Esophagus muscularis mucosa (tissue), 4 donors: ENCODE data around the gene KLK13. TPM values are rescaled to one million over a fixed set of nuclear protein-coding genes. Genes with fewer than 3 reads are reported as not detected.

Source experiments
- DNase-seq: peaks from one replicate; pipeline ENCODE4 v3.0.0-alpha.2; 2017; ENCODE audit errors: extremely low spot score
- H3K27ac ChIP-seq, 4 donors: fragments of 200-600 bp; sonication (generic); replicated peaks in 1 of 4; 1 replicate in 3 of 4; 2 replicates in 1 of 4; pipeline ENCODE4 v1.5.1; 2016 to 2019; ENCODE audit warnings: mild to moderate bottlenecking in 1 of 4
- H3K27me3 ChIP-seq, 4 donors: fragments of 200-600 bp; sonication (generic); one replicate each; pipeline versions ENCODE4 v1.5.1 to v1.6.0; 2016 to 2019
- H3K36me3 ChIP-seq, 4 donors: fragments of 200-600 bp; sonication (generic); one replicate each; pipeline ENCODE4 v1.5.1; 2016 to 2019
- H3K4me1 ChIP-seq, 4 donors: fragments of 200-600 bp; sonication (generic); one replicate each; pipeline ENCODE4 v1.5.1; 2016 to 2019
- H3K4me3 ChIP-seq, 4 donors: fragments of 200-600 bp; sonication (generic); 1 replicate in 2 of 4; 2 replicates in 2 of 4; pipeline ENCODE4 v1.5.1; 2016 to 2019; ENCODE audit warnings: mild to moderate bottlenecking in 4 of 4, moderate library complexity in 1 of 4
- H3K9me3 ChIP-seq, 4 donors: fragments of 200-600 bp; sonication (generic); 1 replicate in 3 of 4; 2 replicates in 1 of 4; pipeline ENCODE4 v1.5.1; 2016 to 2019
- CTCF ChIP-seq, 3 experiments: fragments of 200-600 bp in 2 of 3; fragments of 450-650 bp in 1 of 3; sonication (generic) in 2 of 3; IDR thresholded peaks; one replicate each; pipeline ENCODE4 v1.5.1; 2017 to 2019; ENCODE audit warnings: antibody characterized with exemption in 3 of 3, mild to moderate bottlenecking in 2 of 3, moderate library complexity in 1 of 3
- EP300 ChIP-seq: sonication (generic); formaldehyde crosslinking; IDR thresholded peaks from one replicate; pipeline ENCODE4 v1.6.1; 2017; ENCODE audit warnings: antibody characterized with exemption
- POLR2A ChIP-seq: fragments of 450-650 bp; IDR thresholded peaks from one replicate; pipeline ENCODE4 v1.6.1; 2017; ENCODE audit warnings: antibody characterized with exemption, moderate library complexity, mild to moderate bottlenecking, low read depth
- POLR2AphosphoS5 ChIP-seq, 2 donors: sonication (generic); formaldehyde crosslinking; IDR thresholded peaks; one replicate each; pipeline ENCODE4 v1.6.1; 2017; ENCODE audit warnings: antibody characterized with exemption in 2 of 2
- WGBS: methylation state at CpG from one replicate; pipeline ENCODE4 v1.1.5; 2018; 5-methylcytosine and 5-hydroxymethylcytosine counted together
- intact Hi-C: fragments of 100-400 bp; cut with DNase I; formaldehyde crosslinking; loops from one replicate; pipeline ENCODE4 v1.15.1; 2023
- total RNA-seq, 4 donors: library from RNA; depleted of rRNA; stranded (reverse); fragments of >200 nt; gene quantifications; one replicate each; pipeline versions ENCODE4 v1.1.0 to v1.2.1, GENCODE V29; 2016

Gene KLK13
- not detected for total RNA-seq

- peaks cover 4 to 11% (median 8%) of the 10 kb centered on the region in 4 donors for H3K4me1 ChIP-seq
- no peaks in the 10 kb centered on the region for H3K36me3 ChIP-seq
- peak within 1 kb of the TSS; percentile 3 to 29 (median 17) for H3K4me3 ChIP-seq
- no peak for DNase-seq
- no peak within 1 kb of the TSS for H3K27ac ChIP-seq
- H3K27me3 ChIP-seq: peaks cover 0 to 68% (median 11%) of the 10 kb centered on the region in 4 donors
- intact Hi-C loops: no loop called here
- no peaks in the 10 kb centered on the region for H3K9me3 ChIP-seq
- 20% methylated on average over 22 of the region's 38 CpGs for WGBS
- TF ChIP-seq POLR2A (no peak), EP300 (no peak), CTCF (IDR thresholded peaks at IDR 0.05) (no peak), POLR2AphosphoS5 (IDR thresholded peaks at IDR 0.05) (no peak)
Observed at GRCh38 chr19:51064534-51065220, at the start of gene KLK13. KLK13 (minus strand) TSS chr19:51065092; CDS start chr19:51065067, 25 bp downstream.

GRCh38 chr19:51114087-51114729 is 49.3 kb upstream of the KLK13 start:
- intact Hi-C loops: no loop called here
- H3K27me3 ChIP-seq: peaks cover 0 to 42% (median 0%) of the 10 kb centered on the region in 4 donors
- H3K36me3 ChIP-seq: no peaks in the 10 kb centered on the region
- H3K27ac ChIP-seq: no peak overlapping the region
- DNase-seq: no peak
- no peak for TF ChIP-seq CTCF (IDR thresholded peaks at IDR 0.05)
- no peak for TF ChIP-seq POLR2A
- no peak for TF ChIP-seq POLR2AphosphoS5 (IDR thresholded peaks at IDR 0.05)
- TF ChIP-seq EP300: no peak
- H3K9me3 ChIP-seq: no peaks in the 10 kb centered on the region
- 73% methylated on average over 6 of the region's 6 CpGs for WGBS
- no peak overlapping the region for H3K4me3 ChIP-seq
- no peaks in the 10 kb centered on the region for H3K4me1 ChIP-seq

DNA sequence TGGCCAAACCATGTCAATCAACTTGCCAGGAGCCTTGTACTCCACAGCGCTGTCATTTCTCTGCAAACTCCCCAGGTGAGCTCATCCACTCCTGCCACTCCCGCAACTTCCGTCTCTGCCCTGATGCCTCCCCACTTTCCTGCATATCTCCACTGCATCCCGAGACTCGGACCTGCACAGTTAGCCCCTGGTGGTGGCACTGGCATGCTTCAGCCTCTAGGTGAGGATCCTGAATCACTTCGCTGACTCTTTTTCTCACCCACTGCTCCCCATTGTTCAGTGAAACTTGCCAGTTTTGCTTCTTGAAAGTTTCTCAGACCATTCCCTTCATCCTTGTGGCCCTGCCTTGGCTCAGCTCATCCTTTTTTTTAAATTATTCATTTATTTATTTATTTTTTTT is 46.7 kb upstream of the KLK13 start:
- intact Hi-C loops: no loop called here
- Histone ChIP-seq H3K4me1 (peaks cover 13 to 19% (median 18%) of the 10 kb centered on the region in 4 donors), H3K4me3 (no peak overlapping the region), H3K27ac (no peak overlapping the region), H3K27me3 (peaks cover 0 to 27% (median 0%) of the 10 kb centered on the region in 4 donors), H3K36me3 (no peaks in the 10 kb centered on the region), H3K9me3 (no peaks in the 10 kb centered on the region)
- DNase-seq: no peak
- TF ChIP-seq POLR2AphosphoS5 (IDR thresholded peaks at IDR 0.05) (no peak), CTCF (IDR thresholded peaks at IDR 0.05) (no peak), POLR2A (no peak), EP300 (no peak)
- WGBS: 55% methylated on average over 6 of the region's 6 CpGs

- intact Hi-C loops: no loop called here
- no peak for TF ChIP-seq EP300
- no peak for TF ChIP-seq POLR2A
- TF ChIP-seq CTCF (IDR thresholded peaks at IDR 0.05): no peak
- no peak for TF ChIP-seq POLR2AphosphoS5 (IDR thresholded peaks at IDR 0.05)
- peaks cover 13 to 20% (median 19%) of the 10 kb centered on the region in 4 donors for H3K4me1 ChIP-seq
Observed at GRCh38 chr19:51110666-51110971, 45.7 kb upstream of the KLK13 start.

More at GRCh38 chr19:51110666-51110971, 45.7 kb upstream of the KLK13 start:
- WGBS: 71% methylated on average over 1 of the region's 1 CpG
- Histone ChIP-seq H3K4me3 (no peak overlapping the region), H3K27me3 (peaks cover 0 to 18% (median 0%) of the 10 kb centered on the region in 4 donors), H3K36me3 (no peaks in the 10 kb centered on the region), H3K27ac (no peak overlapping the region), H3K9me3 (no peaks in the 10 kb centered on the region)
- DNase-seq: no peak
